ENCODE data around the gene STK25. TPM values are rescaled to one million over a fixed set of nuclear protein-coding genes. Genes with fewer than 3 reads are reported as not detected.

The STK25 gene
- total and polyA plus RNA-seq, 2 of the 8 experiments (the other 6 are each of a cell fraction or from before 2014, with no cell fraction given), result 159 to 546 TPM

- TF ChIP-seq ASH2L (IDR thresholded peaks at IDR 0.05; ENCODE audit: low read length) (no peak), RXRA (IDR thresholded peaks at IDR 0.05; ENCODE audit: insufficient read depth, low read depth, low read length) (no peak), GABPA (IDR thresholded peaks at IDR 0.05; ENCODE audit: borderline replicate concordance, insufficient read depth, low read length) (no peak), RFX5 (IDR thresholded peaks at IDR 0.05; ENCODE audit: borderline replicate concordance, low read depth, low read length) (no peak), RAD21 (IDR thresholded peaks at IDR 0.05 in 1 of 2, conservative IDR thresholded peaks at IDR 0.05 in 1 of 2; ENCODE audit: low read depth in 2 of 2, low read length in 2 of 2) (no peak), ATF2 (IDR thresholded peaks at IDR 0.05; ENCODE audit: low read length) (no peak)
Observed at GRCh38 chr2:241514553-241514952, 6.2 kb upstream of the STK25 start (continued).
